GM21381 (cell line): ENCODE results near the gene MRPL43.

Experiments used
- ATAC-seq: cut with Tn5 transposase; IDR thresholded peaks from one replicate; pipeline ENCODE4 v1.9.1; 2021; ENCODE audit warnings: mild to moderate bottlenecking, moderate library complexity; ENCODE audit not compliant: unreplicated experiment

The MRPL43 gene

GRCh38 chr10:101005361-101005760, 18.1 kb upstream of the MRPL43 start:
- no peak for ATAC-seq

DNA sequence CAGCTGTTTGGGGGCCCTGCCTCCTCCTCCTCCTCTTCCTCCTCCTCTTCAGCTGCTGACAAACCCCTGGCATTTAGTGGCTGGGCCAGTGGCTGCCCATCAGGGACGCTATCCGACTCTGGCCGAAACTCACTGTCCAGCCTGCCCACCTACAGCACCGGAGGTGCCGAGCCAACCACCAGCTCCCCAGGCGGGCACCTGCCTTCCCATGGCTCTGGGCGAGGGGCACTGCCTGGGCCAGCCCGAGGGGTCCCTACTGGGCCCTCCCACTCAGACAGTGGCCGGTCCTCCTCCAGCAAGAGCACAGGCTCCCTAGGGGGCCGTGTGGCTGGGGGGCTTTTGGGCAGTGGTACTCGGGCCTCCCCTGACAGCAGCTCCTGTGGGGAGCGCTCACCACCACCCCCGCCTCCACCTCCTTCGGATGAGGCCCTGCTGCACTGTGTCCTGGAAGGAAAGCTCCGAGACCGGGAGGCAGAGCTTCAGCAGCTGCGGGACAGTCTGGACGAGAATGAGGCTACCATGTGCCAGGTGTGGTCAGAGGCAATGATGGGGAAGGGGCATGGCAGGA, 16.4 kb upstream of the MRPL43 start:
- no peak for ATAC-seq

- ATAC-seq = no peak
These were observed 15.2 kb upstream of the MRPL43 start for GRCh38 chr10:101002456-101002855.

GRCh38 chr10:101001659-101002035, 14.3 kb upstream of the MRPL43 start:
- no peak for ATAC-seq

GRCh38 chr10:101000915-101001658, 13.8 kb upstream of the MRPL43 start:
- no peak for ATAC-seq

DNA sequence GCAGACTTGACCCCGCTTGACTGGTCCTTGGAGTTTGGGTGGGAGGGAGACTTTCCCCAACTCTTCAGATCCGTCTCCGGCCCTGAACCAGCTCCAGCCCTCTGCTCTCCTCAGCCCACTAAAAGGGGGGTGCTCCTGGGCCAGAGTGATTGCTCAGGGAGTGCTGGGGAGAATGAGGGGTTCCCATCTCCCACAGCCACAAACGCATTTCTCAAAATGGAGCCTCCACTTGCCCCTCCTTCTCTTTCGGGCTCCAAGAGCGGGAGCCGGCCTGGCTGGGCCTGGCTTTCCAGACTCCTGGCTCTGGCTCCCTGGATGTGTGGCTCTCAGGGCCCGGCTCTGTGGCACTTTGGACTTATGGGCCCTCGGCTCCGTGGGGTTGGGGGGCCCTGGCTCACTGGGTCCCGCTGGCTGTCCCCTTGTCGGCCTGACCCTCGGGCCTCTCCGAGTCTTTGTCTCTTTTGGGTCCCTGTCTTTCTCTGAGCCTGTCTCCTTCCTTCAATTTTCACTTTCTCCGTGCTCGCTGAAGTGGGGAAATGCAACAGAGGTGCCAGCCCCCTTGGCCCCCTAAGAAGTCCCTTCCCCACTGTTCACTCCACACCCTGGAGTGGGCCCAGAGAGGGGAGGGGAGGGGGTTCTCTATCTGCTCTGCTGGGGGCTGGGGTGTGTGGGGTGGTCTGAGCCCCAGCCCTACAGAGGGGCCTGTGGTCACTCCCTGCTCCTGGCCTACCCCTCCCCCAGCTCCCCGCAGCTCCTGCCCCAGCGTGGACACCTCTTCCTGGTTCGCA, 13.0 kb upstream of the MRPL43 start:
- ATAC-seq = no peak

- ATAC-seq = no peak
These were observed 12.4 kb upstream of the MRPL43 start, which contains the start of gene LZTS2 for GRCh38 chr10:100999742-101000126. Gene LZTS2 (plus strand): TSS chr10:100999808. CDS start chr10:101002539, 2,731 bp downstream.

DNA sequence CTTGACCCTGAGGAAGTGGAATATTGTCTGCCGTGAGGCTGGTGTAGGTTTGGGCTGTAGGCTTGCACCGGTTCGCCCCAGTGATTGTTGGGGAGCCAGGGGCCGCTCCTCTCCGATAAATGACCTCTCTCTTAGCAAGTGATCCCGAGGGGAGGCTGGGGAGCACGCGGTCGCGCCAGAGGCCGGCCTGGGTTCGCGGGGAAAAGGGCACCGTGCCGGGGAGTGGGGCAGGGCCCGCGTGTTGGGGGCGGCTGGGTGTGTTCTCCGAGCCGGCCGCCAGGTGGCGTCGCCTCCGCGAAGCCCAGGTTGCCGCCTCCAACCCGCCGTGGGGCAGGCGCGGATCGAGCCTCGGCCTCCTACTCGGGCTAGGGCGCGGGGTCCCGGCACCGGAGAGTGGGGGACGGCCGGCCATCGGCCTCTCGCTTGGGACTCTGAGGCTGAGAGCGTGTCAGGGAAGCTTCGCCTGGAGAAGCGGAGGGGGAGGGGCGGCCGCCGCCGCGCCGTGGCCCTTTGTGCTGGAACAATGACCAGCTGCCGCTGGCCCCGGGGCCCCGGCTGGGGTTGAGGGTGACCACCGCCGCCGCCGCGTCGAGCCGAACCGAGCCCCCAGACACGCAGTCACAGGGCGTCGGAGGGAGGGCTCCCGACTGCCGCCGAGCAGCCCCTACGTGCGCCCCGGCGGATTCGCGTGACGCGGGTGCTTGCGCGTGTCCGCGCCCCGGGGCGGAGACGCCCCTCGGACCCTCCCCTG, 11.9 kb upstream of the MRPL43 start:
- no peak for ATAC-seq

DNA sequence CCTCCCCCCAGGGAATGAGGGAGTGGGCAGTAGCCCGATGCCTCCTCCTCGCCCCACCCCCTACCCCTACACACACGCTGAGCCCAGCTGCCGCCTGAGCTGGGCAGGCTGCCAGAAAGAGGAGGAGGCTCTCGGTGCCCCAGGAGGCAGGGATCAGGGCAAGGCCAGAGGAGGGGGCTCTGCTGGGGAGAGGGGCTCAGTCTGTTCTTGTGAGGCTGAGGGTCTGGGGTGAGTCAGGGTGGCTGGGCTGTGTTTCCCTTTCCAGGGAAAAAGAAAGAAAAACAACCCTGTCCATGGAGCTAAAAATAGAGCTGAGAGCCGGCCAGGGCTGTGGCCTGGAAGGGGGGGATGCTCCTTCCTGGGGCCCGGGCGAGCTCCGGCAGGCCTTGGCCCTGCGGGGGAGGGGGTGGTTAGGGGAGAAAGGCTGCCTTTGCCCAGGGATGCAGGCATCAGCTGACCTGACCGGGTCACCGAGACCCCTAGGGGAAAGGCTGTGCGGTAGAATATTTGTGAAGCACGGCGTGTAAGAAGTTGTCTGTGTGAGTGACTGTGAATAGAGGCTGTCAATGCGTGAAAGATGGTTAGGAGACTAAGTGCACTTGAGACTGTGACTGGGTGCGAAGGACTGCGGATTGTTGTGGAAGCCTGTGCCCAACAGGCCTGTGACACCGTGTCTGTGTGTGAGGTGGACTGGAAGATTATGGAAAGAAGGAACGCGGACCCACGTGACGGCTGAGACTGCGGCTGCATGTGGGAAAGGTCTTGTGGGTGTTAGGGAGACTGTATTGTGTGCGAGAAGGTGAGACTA, 11.1 kb upstream of the MRPL43 start:
- peak; percentile 29 for ATAC-seq

DNA sequence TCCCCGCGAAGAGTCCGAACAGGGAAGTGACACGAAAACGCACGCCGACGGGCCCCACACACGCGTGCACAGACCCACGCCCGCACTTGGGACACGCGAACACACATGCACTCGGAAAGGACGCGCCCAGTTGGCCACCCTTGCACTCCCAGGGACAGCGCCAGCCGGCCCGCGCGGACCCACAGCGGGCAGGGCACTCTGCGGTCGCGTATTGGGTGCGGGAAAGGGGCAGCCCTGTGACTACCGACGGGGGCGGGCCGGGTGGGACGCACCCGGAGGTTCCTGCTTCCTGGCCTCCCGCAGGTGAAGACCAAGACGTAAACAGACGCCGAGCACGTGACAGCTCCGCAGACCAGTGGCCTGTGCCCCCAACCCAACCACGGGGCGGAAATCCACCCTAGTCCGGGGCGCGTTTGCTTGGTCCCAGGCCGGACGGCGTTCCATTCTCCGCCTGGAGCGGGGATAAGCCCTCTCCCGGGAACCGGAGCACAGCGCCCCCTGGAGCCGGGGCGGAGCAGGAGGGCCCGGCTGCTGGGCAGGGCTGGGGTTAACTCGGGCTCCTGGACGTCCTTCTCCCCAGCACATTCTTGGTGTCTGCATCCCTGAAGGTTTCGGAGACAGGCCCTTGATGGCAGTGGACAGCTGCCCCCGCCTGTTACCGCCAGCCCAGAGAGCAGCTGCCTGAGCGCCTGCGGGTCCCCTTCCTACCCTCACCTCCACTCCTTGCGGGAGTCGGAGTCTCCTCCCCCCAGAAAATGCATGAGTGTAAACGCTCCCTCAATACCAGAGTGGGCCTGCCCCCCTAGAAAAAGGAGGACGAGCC, 10.3 kb upstream of the MRPL43 start:
- ATAC-seq = peak; percentile 30

- ATAC-seq = peak; percentile 12
These were observed 9.5 kb upstream of the MRPL43 start for GRCh38 chr10:100996678-100997359.

GRCh38 chr10:100995181-100995580, 7.9 kb upstream of the MRPL43 start:
- no peak for ATAC-seq

DNA sequence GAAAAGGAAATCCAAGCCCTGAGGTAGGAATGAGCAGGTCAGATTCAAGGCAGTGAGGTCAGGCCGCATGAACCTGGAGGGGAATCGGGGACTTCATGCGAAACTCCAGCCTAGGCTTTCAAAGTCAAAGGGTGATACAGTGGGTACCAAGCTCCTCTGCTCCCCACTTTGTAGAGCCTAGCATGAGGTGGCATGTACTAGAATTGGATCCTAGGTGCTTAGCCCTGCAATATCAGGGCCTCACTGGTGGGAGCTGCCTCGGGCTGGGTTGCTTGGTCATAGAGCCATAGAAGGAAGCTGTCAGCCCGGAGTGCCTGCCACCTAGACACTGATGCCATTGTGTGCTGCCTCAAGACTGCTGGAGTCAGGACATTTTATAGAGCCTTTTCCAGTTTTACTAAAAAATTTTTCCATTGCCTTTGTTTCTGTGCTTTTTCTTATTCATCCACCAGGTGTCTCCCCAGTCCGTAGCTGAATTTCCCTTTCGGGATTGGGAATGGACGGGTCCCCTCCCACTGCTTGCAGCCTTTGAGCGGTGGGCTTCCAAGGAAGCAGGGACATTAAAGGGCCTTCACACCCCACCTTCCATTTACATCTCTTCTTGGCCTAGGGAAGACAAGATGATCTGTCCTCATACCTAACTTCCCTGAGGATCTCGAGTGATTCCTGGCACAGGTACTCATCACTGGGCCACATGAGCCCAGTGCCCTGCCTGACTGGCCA, 6.8 kb upstream of the MRPL43 start:
- no peak for ATAC-seq

DNA sequence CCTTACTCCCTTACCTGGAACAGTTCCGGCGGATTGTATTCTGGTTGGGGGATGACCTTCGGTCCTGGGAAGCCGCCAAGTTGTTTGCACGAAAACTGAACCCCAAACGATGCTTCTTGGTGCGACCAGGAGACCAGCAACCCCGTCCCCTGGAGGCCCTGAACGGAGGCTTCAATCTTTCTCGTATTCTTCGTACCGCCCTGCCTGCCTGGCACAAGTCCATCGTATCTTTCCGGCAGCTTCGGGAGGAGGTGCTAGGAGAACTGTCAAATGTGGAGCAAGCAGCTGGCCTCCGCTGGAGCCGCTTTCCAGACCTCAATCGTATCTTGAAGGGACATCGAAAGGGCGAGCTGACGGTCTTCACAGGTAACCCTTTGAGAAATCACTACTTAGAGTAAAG, 1.8 kb upstream of the MRPL43 start:
- ATAC-seq = no peak

- no peak for ATAC-seq
These were observed 869 bp upstream of the MRPL43 start for GRCh38 chr10:100988166-100988565.

DNA sequence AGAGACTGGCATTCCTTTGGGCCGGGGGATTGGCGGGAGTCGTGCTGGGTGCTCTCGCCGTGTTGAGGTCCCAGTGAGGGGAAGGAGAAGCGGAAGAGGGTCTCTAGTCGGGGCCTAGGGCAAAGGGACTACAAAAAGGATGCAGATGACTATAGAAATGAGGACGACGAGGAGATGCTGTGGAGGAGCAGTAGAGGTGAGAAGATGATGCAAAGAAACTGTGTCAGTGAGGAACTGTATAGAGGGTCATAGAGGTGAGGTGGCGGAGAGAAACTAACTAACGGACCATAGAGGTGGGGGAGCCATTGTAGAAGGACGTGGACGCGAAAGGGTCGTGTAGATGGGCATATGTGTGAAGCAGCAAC, 370 bp upstream of the MRPL43 start:
- peak; percentile 6 for ATAC-seq

GRCh38 chr10:100986623-100986951, 710 bp downstream of the MRPL43 start:
- ATAC-seq = no peak

- ATAC-seq = no peak
These were observed 2.0 kb downstream of the MRPL43 start for GRCh38 chr10:100985336-100985735.
